K562 (cell line): Measurements from ENCODE around the gene APOO. TPM values are rescaled to one million over a fixed set of nuclear protein-coding genes. Genes with fewer than 3 reads are reported as not detected.

ENCODE experiments used
- C11orf30 ChIP-seq: fragments of 450-650 bp; IDR thresholded peaks from 2 replicates; pipeline ENCODE4 v1.6.1; 2016; ENCODE audit warnings: low read depth, mild to moderate bottlenecking
- CHD4 ChIP-seq: fragments of 200-600 bp; sonication (generic); IDR thresholded peaks from 3 replicates; pipeline ENCODE4 v1.6.1; 2012; ENCODE audit warnings: low read depth, mild to moderate bottlenecking, mixed read lengths, low read length, inconsistent platforms; ENCODE audit not compliant: insufficient read depth, insufficient replicate concordance, poor library complexity, severe bottlenecking
- ERF ChIP-seq: fragments of 450-650 bp; formaldehyde crosslinking; IDR thresholded peaks from 2 replicates; pipeline ENCODE4 v1.4.0; 2020; ENCODE audit warnings: mild to moderate bottlenecking, mixed read lengths
- GATA2 ChIP-seq: sonication (generic); formaldehyde crosslinking; IDR thresholded peaks from 2 replicates; pipeline ENCODE4 v1.4.0; 2020; ENCODE audit warnings: mild to moderate bottlenecking, missing genetic modification reagents
- HMBOX1 ChIP-seq: sonication (generic); IDR thresholded peaks from 2 replicates; pipeline ENCODE4 v1.6.1; 2016
- HNRNPK ChIP-seq: fragments of 200-400 bp; formaldehyde crosslinking; IDR thresholded peaks from one replicate; pipeline ENCODE4 v1.6.1; 2018; ENCODE audit warnings: mild to moderate bottlenecking, low read depth, low read length; ENCODE audit not compliant: poor library complexity, severe bottlenecking
- HOMEZ ChIP-seq: fragments of 250-450 bp; sonication (Bioruptor Pico); IDR thresholded peaks from 2 replicates; pipeline ENCODE4 v1.4.0; 2020; ENCODE audit warnings: mild to moderate bottlenecking, moderate library complexity
- KHSRP ChIP-seq: fragments of 450-650 bp; IDR thresholded peaks from 2 replicates; pipeline ENCODE4 v1.6.1; 2017
- MBD1 ChIP-seq: fragments of 250-450 bp; sonication (Bioruptor Pico); IDR thresholded peaks from 2 replicates; pipeline ENCODE4 v1.8.0; 2022; ENCODE audit warnings: inconsistent platforms
- MBD2 ChIP-seq: sonication (generic); IDR thresholded peaks from 2 replicates; pipeline ENCODE4 v1.6.1; 2016; ENCODE audit warnings: low read depth, borderline replicate concordance
- MED1 ChIP-seq: sonication (generic); formaldehyde crosslinking; IDR thresholded peaks from 2 replicates; pipeline ENCODE4 v1.8.1; 2023; ENCODE audit warnings: missing genetic modification reagents, borderline replicate concordance
- PHB ChIP-seq: fragments of 250-450 bp; sonication (Bioruptor Pico); IDR thresholded peaks from 2 replicates; pipeline ENCODE4 v1.5.0; 2021
- POLR2B ChIP-seq: fragments of 450-650 bp; IDR thresholded peaks from 2 replicates; pipeline ENCODE4 v1.6.1; 2018; ENCODE audit warnings: low read depth; ENCODE audit not compliant: partially characterized antibody
- RBM39 ChIP-seq: fragments of 200-400 bp; formaldehyde crosslinking; optimal IDR thresholded peaks from 2 replicates; pipeline ENCODE3; 2018; ENCODE audit warnings: low read depth, low read length
- SUPT5H ChIP-seq: fragments of 450-650 bp; IDR thresholded peaks from 2 replicates; pipeline ENCODE4 v1.6.1; 2016
- TAL1 ChIP-seq: fragments of 450-650 bp; IDR thresholded peaks from 2 replicates; pipeline ENCODE4 v1.6.1; 2016; ENCODE audit warnings: mild to moderate bottlenecking
- TBL1XR1 ChIP-seq, 2 experiments: IDR thresholded peaks; 2 replicates each; pipeline ENCODE4 v1.6.1; 2012; ENCODE audit warnings: improper control_type of control experiment in 2 of 2, low read length in 2 of 2, mild to moderate bottlenecking in 1 of 2
- ZBTB9 ChIP-seq: fragments of 450-650 bp; formaldehyde crosslinking; IDR thresholded peaks from 2 replicates; pipeline ENCODE4 v1.4.0; 2020; ENCODE audit warnings: mild to moderate bottlenecking, moderate library complexity
- ZNF124 ChIP-seq: sonication (generic); formaldehyde crosslinking; IDR thresholded peaks from 2 replicates; pipeline ENCODE4 v1.8.1; 2022; ENCODE audit warnings: missing genetic modification reagents
- ZNF696 ChIP-seq: fragments of 250-450 bp; sonication (Bioruptor Pico); conservative IDR thresholded peaks from 2 replicates; pipeline ENCODE4 v1.4.0; 2020; ENCODE audit warnings: mild to moderate bottlenecking, moderate library complexity
- ZZZ3 ChIP-seq: fragments of 450-650 bp; IDR thresholded peaks from 2 replicates; pipeline ENCODE4 v1.6.1; 2016; ENCODE audit warnings: antibody characterized with exemption, mild to moderate bottlenecking, moderate library complexity
- polyA plus RNA-seq, 8 experiments: library from polyadenylated mRNA; depleted of rRNA in 4 of 8; stranded (reverse) in 5 of 8; unstranded in 3 of 8; fragments of >200 nt; fragmentation: Nextera tagmentation in 2 of 8; fragmentation: Illumina TruSeq in 1 of 8; extraction: Ambion mirVana in 2 of 8; extraction: Trizol in 1 of 8; gene quantifications; 2 replicates each; pipeline versions ENCODE4 v1.2.1 to v1.2.3, GENCODE V29; 2011 to 2014; ENCODE audit warnings: inconsistent platforms in 1 of 8, missing spikeins in 1 of 8
- total RNA-seq, 7 experiments: library from RNA; depleted of rRNA in 6 of 7; stranded (reverse); fragments of >200 nt in 6 of 7; fragmentation: Illumina TruSeq in 2 of 7; extraction: Trizol in 2 of 7; gene quantifications; 2 replicates each; pipeline versions ENCODE4 v1.2.1 to v1.2.3, GENCODE V29; 2011 to 2021; ENCODE audit warnings: low replicate concordance in 1 of 7
- TF ChIP-seq, protein P1 (sequence below): IDR thresholded peaks from 3 replicates; pipeline ENCODE4 v1.6.1; 2011; ENCODE audit warnings: borderline replicate concordance, mild to moderate bottlenecking; ENCODE audit not compliant: insufficient read length, insufficient read depth
- TF ChIP-seq, protein P2 (sequence below): fragments of 250-450 bp; sonication (Bioruptor Pico); IDR thresholded peaks from 2 replicates; pipeline ENCODE4 v1.8.0; 2021; ENCODE audit warnings: borderline replicate concordance, mild to moderate bottlenecking, moderate library complexity; ENCODE audit not compliant: poor library complexity, severe bottlenecking

Gene APOO
- total and polyA plus RNA-seq, 9 of the 15 experiments (the other 6 are each of a cell fraction or from before 2014, with no cell fraction given): 37.3 to 76.4 (median 60.8) TPM

DNA sequence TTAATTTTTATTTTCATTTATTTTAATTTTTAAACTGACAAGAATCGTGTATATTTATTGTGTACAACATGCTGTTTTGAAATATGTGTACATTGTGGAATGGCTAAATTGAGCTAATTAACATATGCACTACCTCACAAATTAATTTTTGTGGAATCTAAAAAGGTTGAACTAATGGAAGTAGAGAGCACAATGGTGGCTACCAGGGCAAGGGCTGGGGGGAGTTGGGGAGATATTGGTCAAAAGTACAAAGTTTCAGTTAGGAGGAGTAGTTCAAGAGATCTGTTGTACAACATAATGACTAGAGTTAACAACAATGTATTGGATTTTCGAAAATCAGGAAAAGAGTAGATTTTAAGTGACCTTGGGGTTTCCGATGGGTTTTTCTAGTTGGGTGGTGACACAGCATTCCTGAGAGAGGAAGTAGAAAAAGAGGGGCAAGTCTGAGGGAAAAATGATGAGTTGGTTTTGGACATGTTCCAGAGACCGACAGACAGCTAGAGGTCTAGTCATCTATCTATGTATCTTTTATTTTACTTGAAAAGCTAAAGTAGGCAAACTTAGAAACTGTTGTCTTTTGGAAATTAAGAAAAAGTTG lies 23.2 kb downstream of the APOO start (continued):
- TF ChIP-seq, protein P1, sequence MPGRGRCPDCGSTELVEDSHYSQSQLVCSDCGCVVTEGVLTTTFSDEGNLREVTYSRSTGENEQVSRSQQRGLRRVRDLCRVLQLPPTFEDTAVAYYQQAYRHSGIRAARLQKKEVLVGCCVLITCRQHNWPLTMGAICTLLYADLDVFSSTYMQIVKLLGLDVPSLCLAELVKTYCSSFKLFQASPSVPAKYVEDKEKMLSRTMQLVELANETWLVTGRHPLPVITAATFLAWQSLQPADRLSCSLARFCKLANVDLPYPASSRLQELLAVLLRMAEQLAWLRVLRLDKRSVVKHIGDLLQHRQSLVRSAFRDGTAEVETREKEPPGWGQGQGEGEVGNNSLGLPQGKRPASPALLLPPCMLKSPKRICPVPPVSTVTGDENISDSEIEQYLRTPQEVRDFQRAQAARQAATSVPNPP: no peak
- TF ChIP-seq ERF (CRISPR knock-in tag) (no peak), PHB (CRISPR knock-in tag) (no peak), RBM39 (no peak), ZBTB9 (no peak), HNRNPK (no peak), TBL1XR1 (IDR thresholded peaks at IDR 0.05; ENCODE audit: low read length in 2 of 2) (no peak), HMBOX1 (no peak), MBD2 (no peak), MBD1 (CRISPR knock-in tag) (no peak), KHSRP (no peak), ZNF696 (CRISPR knock-in tag) (no peak), GATA2 (CRISPR knock-in tag) (no peak), ZZZ3 (no peak), SUPT5H (no peak), CHD4 (no peak), HOMEZ (CRISPR knock-in tag) (no peak), ZNF124 (CRISPR knock-in tag) (no peak), C11orf30 (peak; percentile 95), MED1 (CRISPR knock-in tag) (no peak), TAL1 (no peak), POLR2B (no peak)
- TF ChIP-seq, protein P2, sequence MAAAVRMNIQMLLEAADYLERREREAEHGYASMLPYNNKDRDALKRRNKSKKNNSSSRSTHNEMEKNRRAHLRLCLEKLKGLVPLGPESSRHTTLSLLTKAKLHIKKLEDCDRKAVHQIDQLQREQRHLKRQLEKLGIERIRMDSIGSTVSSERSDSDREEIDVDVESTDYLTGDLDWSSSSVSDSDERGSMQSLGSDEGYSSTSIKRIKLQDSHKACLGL (CRISPR knock-in tag): no peak
